ENCODE measurements around the gene TOR1A. TPM values are rescaled to one million over a fixed set of nuclear protein-coding genes. Genes with fewer than 3 reads are reported as not detected.
"Not testable (repeated sequence)": the region's sequence is repeated elsewhere in the genome, so short reads cannot be mapped to it uniquely, and the experiment has no call there.

The TOR1A gene
- total RNA-seq, 1 experiment from 2014 or later = 29.8 TPM

DNA sequence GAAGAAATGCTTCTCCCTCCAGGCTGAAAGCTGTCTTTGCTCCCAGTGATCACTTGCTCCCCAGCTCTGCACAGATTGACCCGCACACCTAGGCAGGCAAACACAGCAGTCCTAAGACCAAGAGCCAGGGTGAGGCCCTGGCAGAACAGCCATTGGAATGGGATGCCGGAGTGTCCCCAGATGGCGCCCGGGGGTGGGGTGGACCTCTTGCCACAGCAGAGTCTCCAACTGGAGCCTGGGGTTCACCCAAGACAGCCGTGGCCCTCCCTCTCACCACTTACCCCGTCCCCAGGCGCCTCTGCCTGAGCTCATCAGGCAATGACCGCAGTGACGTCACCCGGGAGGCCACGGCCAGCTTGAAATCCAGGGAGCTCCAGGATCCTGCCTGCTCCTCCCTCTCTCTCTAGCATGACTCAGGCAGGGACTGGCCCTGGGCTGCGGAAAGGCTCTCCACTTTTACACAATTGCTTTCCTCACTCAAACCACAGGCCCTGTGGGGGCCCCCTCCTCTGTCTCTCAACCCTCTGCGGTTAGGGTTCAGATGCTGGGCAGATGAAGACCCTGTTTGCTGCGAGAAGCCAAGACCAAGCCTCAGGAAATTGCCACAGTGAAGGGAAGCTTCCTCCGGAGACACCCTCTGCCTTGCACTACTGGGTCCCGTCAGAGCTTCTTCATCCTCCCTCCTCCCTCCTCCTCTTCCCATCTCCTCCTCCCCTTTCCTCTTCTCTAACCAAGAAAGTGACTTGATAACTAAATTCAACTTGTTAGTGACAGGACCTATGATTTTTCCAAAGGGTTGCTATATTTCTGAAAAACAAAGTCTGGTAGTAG lies 46.8 kb downstream of the TOR1A start:
- Histone ChIP-seq H3K4me1 (ENCODE audit: insufficient read depth, low read length) (peaks cover 33% of the 10 kb centered on the region), H3K4me3 (ENCODE audit: low read length) (peak overlapping the region; percentile 31; the same call in 1 of the 2 replicates), H3K36me3 (ENCODE audit: low read depth, low read length) (no peaks in the 10 kb centered on the region), H3K9me2 (replicated peaks; ENCODE audit: low read length) (no peaks in the 10 kb centered on the region), H3K27ac (ENCODE audit: low read length) (peak overlapping the region; percentile 97), H2AFZ (ENCODE audit: low read length) (no peak overlapping the region), H3K27me3 (ENCODE audit: low read length) (no peaks in the 10 kb centered on the region), H3F3A (ENCODE audit: low read length, unreplicated experiment) (no peaks in the 10 kb centered on the region), H3K79me2 (ENCODE audit: low read length) (no peaks in the 10 kb centered on the region), H3K4me2 (ENCODE audit: low read length) (peak overlapping the region; percentile 64), H3K9me3 (ENCODE audit: low read length) (no peaks in the 10 kb centered on the region), H3K9ac (ENCODE audit: low read length) (peak overlapping the region; percentile 80), H4K20me1 (ENCODE audit: low read length) (no peaks in the 10 kb centered on the region)
- intact Hi-C loops (cut with micrococcal nuclease) = no loop called here
- CTCF ChIA-PET = interaction anchor here (0.6 to 1.2 kb wide), 3 partner anchors 13 to 39 kb away, joined by 3 to 6 read pairs (median 5); no protein-coding TSS in a partner anchor
- BruUV-seq (replicated peaks) = no TSS peak
- POLR2A ChIA-PET (ENCODE audit: unreplicated experiment) = interaction anchor here (0.5 kb wide), 1 partner anchor 23 kb away, joined by 3 read pairs; no protein-coding TSS in a partner anchor
- peak; percentile 93 for DNase-seq
- TF ChIP-seq, protein P1, sequence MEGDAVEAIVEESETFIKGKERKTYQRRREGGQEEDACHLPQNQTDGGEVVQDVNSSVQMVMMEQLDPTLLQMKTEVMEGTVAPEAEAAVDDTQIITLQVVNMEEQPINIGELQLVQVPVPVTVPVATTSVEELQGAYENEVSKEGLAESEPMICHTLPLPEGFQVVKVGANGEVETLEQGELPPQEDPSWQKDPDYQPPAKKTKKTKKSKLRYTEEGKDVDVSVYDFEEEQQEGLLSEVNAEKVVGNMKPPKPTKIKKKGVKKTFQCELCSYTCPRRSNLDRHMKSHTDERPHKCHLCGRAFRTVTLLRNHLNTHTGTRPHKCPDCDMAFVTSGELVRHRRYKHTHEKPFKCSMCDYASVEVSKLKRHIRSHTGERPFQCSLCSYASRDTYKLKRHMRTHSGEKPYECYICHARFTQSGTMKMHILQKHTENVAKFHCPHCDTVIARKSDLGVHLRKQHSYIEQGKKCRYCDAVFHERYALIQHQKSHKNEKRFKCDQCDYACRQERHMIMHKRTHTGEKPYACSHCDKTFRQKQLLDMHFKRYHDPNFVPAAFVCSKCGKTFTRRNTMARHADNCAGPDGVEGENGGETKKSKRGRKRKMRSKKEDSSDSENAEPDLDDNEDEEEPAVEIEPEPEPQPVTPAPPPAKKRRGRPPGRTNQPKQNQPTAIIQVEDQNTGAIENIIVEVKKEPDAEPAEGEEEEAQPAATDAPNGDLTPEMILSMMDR (conservative IDR thresholded peaks at IDR 0.05; ENCODE audit: low read depth, low read length) = no peak
- no peak for TF ChIP-seq EZH2phosphoT487 (IDR thresholded peaks at IDR 0.05; ENCODE audit: borderline replicate concordance, low read length)
- no peak for TF ChIP-seq EZH2 (IDR thresholded peaks at IDR 0.05; ENCODE audit: low read length, unreplicated experiment)
- ATAC-seq = peak; percentile 97

GRCh38 chr9:129776566-129776937 lies 47.4 kb downstream of the TOR1A start:
- POLR2A ChIA-PET (ENCODE audit: unreplicated experiment) = interaction anchor here (0.5 kb wide), 1 partner anchor 22 kb away, joined by 3 read pairs; no protein-coding TSS in a partner anchor
- CTCF ChIA-PET = interaction anchor here (0.6 to 1.2 kb wide), 3 partner anchors 14 to 39 kb away, joined by 3 to 6 read pairs (median 5); no protein-coding TSS in a partner anchor
- TF ChIP-seq EZH2phosphoT487 (IDR thresholded peaks at IDR 0.05; ENCODE audit: borderline replicate concordance, low read length) = no peak
- TF ChIP-seq, protein P1 (conservative IDR thresholded peaks at IDR 0.05; ENCODE audit: low read depth, low read length) = no peak
- TF ChIP-seq EZH2 (IDR thresholded peaks at IDR 0.05; ENCODE audit: low read length, unreplicated experiment) = no peak

GRCh38 chr9:129776096-129776495 lies 47.8 kb downstream of the TOR1A start:
- H3K79me2 ChIP-seq (ENCODE audit: low read length); H3K27me3 ChIP-seq (ENCODE audit: low read length); H3K9me3 ChIP-seq (ENCODE audit: low read length); H3K9me2 ChIP-seq (replicated peaks; ENCODE audit: low read length); intact Hi-C loops (cut with micrococcal nuclease); H3K36me3 ChIP-seq (ENCODE audit: low read depth, low read length); H3K4me2 ChIP-seq (ENCODE audit: low read length); H3K4me3 ChIP-seq (ENCODE audit: low read length); ATAC-seq; CTCF ChIA-PET; H2AFZ ChIP-seq (ENCODE audit: low read length); H4K20me1 ChIP-seq (ENCODE audit: low read length); BruUV-seq (replicated peaks); POLR2A ChIA-PET (ENCODE audit: unreplicated experiment); H3F3A ChIP-seq (ENCODE audit: low read length, unreplicated experiment); DNase-seq: not testable (repeated sequence)
- H3K27ac ChIP-seq (ENCODE audit: low read length) = peak overlapping the region; percentile 86
- H3K4me1 ChIP-seq (ENCODE audit: insufficient read depth, low read length) = peaks cover 33% of the 10 kb centered on the region
- H3K9ac ChIP-seq (ENCODE audit: low read length) = 0 out of 2 replicates have a peak overlapping the region, but pooled peaks have one; percentile 72

More at GRCh38 chr9:129776566-129776937, 47.4 kb downstream of the TOR1A start:
- Histone ChIP-seq H3K27me3 (ENCODE audit: low read length) (no peaks in the 10 kb centered on the region), H3K9me3 (ENCODE audit: low read length) (no peaks in the 10 kb centered on the region), H3K9me2 (replicated peaks; ENCODE audit: low read length) (no peaks in the 10 kb centered on the region), H3K27ac (ENCODE audit: low read length) (peak overlapping the region; percentile 86), H3K4me3 (ENCODE audit: low read length) (peak overlapping the region; percentile 31; the same call in 1 of the 2 replicates), H2AFZ (ENCODE audit: low read length) (no peak overlapping the region), H3K9ac (ENCODE audit: low read length) (peak overlapping the region; percentile 72), H3K36me3 (ENCODE audit: low read depth, low read length) (no peaks in the 10 kb centered on the region), H3K4me1 (ENCODE audit: insufficient read depth, low read length) (peaks cover 33% of the 10 kb centered on the region), H3K79me2 (ENCODE audit: low read length) (no peaks in the 10 kb centered on the region), H3F3A (ENCODE audit: low read length, unreplicated experiment) (no peaks in the 10 kb centered on the region), H4K20me1 (ENCODE audit: low read length) (no peaks in the 10 kb centered on the region), H3K4me2 (ENCODE audit: low read length) (peak overlapping the region; percentile 64)
- intact Hi-C loops (cut with micrococcal nuclease) = no loop called here
- ATAC-seq = no peak
- no peak for DNase-seq
- BruUV-seq (replicated peaks) = no TSS peak

Measured in PC-3 (cell line).